Measurements from ENCODE around the gene TMEM120A.
A peak's percentile ranks its signal among the peaks of the same experiment; 100 is the strongest.

TMEM120A gene

DNA sequence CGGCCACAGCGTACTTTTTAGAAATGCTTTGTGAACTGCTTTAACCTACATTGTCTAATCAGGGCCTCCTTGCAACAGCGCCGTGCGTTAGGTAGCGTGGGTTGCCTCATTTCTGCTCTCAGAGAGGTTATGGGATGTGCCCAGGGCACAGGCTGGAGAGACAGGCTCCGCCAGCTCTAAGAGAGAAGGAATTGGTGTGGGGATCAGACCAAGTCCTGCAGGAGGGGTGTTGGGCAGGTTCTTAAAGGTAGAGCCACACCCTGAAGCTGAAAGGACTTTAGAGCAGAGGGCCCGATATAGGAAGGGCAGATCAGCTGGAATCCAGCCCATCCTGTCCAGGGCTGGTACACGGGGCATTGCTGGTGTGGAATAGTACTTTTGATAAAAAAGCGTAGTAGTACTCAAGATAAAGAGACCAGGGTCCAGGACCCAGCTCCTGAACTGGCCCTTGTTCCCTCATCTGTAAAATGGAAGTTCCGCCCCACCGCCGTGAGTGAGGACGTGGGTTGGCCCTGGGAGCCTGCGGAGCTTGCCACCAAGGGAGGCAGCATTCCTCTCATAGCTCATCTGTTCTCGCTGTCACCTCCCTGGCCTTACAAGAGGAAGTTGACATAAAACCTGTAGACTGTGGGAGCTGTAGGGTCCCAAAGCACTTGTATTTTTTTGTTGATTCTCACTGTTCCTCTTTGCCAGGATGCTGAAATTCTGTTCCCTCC lies 37.2 kb downstream of the TMEM120A start:
- DNase-seq (ENCODE audit: low spot score): no peak

- peak; percentile 79 for DNase-seq (ENCODE audit: low spot score)
Measured at GRCh38 chr7:75955331-75955955, 39.0 kb downstream of the TMEM120A start.

GRCh38 chr7:75953931-75954330 lies 40.5 kb downstream of the TMEM120A start:
- no peak for DNase-seq (ENCODE audit: low spot score)

DNA sequence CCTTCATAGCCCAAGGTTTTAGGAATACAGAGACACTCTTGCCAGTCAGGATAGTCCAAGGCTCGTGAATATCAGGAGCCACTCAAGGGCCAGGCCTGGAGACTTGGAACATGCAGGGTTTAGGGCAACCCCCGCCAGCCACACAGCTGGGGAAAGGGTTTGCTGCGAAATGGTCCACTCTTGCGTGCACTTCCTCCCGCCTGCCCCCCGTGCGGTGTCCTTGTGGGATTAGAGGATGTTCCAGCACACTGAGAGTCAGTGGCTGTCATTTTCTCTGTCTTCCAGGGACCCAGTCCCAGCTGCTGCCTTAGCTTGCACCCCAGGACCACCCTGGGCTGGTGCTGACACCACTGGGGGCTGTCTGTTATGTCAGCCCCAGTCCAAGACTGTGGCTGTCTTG lies 41.0 kb downstream of the TMEM120A start:
- DNase-seq (ENCODE audit: low spot score): no peak

GRCh38 chr7:75951506-75951905 lies 42.9 kb downstream of the TMEM120A start:
- no peak for DNase-seq (ENCODE audit: low spot score)

GRCh38 chr7:75950111-75950681 lies 44.2 kb downstream of the TMEM120A start:
- DNase-seq (ENCODE audit: low spot score): no peak

DNA sequence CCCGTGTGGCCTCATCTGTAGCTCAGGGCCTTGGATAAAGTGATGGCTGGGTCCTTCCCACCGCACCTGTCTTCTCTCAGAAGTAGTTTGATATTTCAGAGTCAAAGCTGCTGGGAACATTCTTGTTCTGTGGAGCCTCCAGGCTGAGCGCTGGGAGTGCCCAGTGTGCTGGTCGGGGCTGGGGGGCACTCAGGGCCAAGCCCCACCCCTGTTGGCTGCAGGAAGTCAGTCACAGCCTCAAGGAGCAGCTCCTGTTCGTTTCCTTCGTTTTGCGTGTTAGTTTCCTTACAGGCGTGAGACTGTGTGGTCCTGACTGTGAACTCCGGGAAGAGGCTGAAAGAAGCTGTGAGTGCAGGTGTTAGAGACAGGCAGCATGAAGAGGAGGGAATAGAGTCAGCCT lies 46.2 kb downstream of the TMEM120A start:
- DNase-seq (ENCODE audit: low spot score): no peak

DNA sequence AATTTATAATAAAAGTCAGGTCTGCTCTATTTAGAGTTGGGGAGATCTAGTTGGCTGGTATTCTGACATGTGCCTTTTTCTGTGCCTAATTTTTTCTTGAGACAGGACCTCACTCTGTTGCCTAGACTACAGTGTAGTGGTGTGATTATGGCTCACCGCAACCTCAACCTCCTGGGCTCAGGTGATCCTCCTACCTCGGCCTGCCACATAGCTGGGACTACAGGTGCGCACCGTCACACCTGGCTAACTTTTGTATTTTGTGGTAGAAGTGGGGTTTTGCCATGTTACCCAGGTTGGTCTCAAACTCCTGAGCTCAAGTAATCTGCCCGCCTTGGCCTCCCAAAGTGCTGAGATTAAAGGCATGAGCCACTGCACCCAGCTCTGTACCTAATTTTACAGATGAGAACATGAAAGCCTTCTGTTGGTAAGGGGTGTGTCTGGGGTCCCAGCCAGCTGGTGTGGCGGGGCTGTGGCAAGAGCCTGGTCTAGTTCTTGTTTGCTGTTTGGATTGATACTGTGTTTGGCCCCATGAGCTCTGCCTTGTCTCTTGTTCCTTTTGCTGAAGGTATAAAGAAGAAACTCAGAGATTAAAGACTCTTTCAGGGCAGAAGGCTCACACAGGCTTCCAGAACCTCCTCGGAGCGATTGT lies 48.1 kb downstream of the TMEM120A start:
- DNase-seq (ENCODE audit: low spot score): no peak

- DNase-seq (ENCODE audit: low spot score): no peak
Measured at GRCh38 chr7:75945297-75946168, 48.9 kb downstream of the TMEM120A start.

- no peak for DNase-seq (ENCODE audit: low spot score)
Measured at GRCh38 chr7:75944507-75944906, 49.9 kb downstream of the TMEM120A start.

GRCh38 chr7:75943864-75944263 lies 50.5 kb downstream of the TMEM120A start:
- no peak for DNase-seq (ENCODE audit: low spot score)

DNA sequence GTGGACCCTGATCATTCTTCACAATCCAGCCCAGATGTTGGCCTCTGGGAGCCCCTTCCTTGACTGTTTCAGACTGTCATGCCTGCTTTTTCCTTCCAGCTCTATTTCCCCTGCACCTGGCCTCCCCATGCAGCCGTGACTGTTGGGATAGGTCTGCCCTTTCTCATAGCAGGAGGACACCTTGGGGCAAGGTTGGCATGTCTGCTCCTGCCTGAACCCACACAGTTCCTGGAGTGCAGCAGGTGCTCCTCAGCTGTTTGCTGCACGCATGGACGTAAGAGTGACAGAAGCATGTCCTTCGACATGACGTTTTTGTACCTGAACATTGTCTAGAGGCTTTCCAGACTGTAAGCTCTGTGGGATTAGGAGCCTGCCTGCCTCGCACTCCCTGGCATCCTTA lies 55.5 kb downstream of the TMEM120A start:
- DNase-seq (ENCODE audit: low spot score): no peak

- no peak for DNase-seq (ENCODE audit: low spot score)
Measured at GRCh38 chr7:75937958-75938786, 56.2 kb downstream of the TMEM120A start.

Measured in cerebellar cortex (tissue), 1 donor.